PC-9 (cell line): ENCODE data around the gene ZNF212.

ENCODE experiments used
- EZH2 ChIP-seq: fragments of 200-600 bp; sonication (generic); IDR thresholded peaks from 2 replicates; pipeline ENCODE4 v1.8.0; 2017; ENCODE audit warnings: antibody characterized with exemption, low read depth
- TF ChIP-seq, protein P1 (sequence below): fragments of 200-600 bp; sonication (generic); conservative IDR thresholded peaks from 2 replicates; pipeline ENCODE4 v1.6.1; 2017; ENCODE audit warnings: mixed run types, antibody characterized with exemption, mild to moderate bottlenecking, moderate library complexity

DNA sequence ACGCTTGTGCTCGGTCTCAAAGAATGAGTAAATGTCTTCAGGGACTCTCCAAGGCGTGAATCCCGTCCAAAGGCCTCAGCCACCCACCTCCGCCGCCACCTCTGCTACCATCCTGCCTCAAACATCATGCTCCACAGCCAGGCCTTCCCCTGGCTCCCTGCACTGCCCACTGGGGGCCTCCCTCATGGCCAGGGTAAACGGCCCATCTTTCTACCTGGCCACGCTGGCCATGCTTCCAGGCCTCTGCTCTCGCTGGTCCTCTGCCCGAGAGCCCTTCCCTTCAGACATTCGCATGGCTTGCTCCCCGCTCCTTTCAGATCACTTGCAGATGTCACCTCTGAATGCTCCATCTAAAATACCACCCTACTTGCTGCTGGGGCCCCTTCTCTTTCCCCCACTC, 62.8 kb downstream of the ZNF212 start:
- TF ChIP-seq, protein P1, sequence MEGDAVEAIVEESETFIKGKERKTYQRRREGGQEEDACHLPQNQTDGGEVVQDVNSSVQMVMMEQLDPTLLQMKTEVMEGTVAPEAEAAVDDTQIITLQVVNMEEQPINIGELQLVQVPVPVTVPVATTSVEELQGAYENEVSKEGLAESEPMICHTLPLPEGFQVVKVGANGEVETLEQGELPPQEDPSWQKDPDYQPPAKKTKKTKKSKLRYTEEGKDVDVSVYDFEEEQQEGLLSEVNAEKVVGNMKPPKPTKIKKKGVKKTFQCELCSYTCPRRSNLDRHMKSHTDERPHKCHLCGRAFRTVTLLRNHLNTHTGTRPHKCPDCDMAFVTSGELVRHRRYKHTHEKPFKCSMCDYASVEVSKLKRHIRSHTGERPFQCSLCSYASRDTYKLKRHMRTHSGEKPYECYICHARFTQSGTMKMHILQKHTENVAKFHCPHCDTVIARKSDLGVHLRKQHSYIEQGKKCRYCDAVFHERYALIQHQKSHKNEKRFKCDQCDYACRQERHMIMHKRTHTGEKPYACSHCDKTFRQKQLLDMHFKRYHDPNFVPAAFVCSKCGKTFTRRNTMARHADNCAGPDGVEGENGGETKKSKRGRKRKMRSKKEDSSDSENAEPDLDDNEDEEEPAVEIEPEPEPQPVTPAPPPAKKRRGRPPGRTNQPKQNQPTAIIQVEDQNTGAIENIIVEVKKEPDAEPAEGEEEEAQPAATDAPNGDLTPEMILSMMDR: no peak
- no peak for TF ChIP-seq EZH2
